ENCODE measurements around the gene GSC2.
A peak's percentile ranks its signal among the peaks of the same experiment; 100 is the strongest.

Gene GSC2

DNA sequence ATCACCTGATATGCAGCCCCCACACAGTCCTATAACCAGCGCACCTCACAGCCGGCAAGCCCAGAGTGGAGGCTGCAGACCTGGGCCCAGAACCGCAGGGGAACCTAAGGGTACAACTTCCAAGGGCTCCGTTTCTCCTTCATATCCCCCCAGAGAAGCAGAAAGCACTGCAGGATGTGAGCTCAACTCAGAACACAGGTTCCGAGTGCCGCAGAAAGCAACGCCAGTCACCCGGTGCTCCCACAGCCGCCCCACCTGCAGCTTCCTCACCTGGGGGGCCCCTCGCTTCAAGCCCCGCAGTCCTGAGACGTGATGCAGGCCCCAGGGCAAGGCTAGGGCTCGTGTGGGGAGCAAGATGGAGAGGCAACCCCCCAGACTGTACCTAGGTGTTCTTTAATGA is 16.5 kb downstream of the GSC2 start:
- DNase-seq (ENCODE audit: low spot score) = no peak

- no peak for DNase-seq (ENCODE audit: low spot score)
Measured at GRCh38 chr22:19132693-19133400, 17.2 kb downstream of the GSC2 start.

DNA sequence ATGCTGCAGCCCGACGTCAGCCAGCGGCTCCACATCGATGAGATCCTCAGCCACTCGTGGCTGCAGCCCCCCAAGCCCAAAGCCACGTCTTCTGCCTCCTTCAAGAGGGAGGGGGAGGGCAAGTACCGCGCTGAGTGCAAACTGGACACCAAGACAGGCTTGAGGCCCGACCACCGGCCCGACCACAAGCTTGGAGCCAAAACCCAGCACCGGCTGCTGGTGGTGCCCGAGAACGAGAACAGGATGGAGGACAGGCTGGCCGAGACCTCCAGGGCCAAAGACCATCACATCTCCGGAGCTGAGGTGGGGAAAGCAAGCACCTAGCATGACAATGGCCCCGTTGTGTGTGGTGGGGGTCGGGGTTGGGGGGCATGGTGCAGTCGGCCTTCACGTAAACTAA is 17.9 kb downstream of the GSC2 start:
- DNase-seq (ENCODE audit: low spot score) = no peak

- DNase-seq (ENCODE audit: low spot score) = no peak
Measured at GRCh38 chr22:19131685-19132015, 18.4 kb downstream of the GSC2 start.

- DNase-seq (ENCODE audit: low spot score) = no peak
Measured at GRCh38 chr22:19130959-19131684, 19.0 kb downstream of the GSC2 start, which contains the start of gene TSSK2. TSS of gene TSSK2 (plus strand) at chr22:19131308. CDS start at chr22:19131400, 92 bp downstream.

DNA sequence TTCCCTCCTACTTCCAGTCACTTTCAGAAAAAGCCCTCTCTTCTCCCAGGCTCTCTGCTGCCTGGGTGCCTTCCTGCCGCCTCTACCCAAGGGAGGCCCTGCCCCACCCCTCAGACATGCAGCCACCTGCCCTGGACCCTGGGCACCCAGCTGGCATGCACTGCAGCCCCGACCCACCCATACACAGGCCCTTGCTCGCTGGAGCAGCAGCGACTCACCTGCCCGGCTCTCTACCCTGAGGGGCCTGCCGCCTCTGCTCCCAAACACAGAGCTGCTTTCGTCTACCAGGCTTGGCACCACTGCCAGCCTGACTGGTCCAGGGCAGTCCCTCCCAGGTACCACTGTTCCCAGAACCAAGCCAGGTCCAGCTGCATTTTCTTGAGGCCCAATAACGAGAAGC is 20.2 kb downstream of the GSC2 start:
- no peak for DNase-seq (ENCODE audit: low spot score)

GRCh38 chr22:19128946-19129727 is 21.0 kb downstream of the GSC2 start:
- no peak for DNase-seq (ENCODE audit: low spot score)

DNA sequence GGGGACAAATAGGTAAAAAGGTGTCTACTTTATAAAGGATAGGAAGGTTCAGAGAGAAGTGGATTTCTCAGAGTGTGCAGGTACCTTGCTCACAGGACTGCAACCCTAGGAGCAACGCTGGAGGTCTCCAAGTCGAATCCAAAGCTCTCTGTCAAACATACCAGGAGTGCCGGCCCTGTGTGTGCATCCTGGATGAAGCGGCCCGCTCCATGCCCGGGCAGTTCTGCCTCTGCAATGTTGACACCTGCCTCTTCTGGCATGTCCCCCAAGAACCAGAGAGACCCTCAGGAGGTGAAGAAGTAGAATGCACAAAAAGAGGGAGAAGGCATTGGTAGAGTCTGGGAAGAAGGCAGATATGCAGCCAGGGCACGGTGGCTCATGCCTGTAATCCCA is 22.1 kb downstream of the GSC2 start:
- no peak for DNase-seq (ENCODE audit: low spot score)

DNA sequence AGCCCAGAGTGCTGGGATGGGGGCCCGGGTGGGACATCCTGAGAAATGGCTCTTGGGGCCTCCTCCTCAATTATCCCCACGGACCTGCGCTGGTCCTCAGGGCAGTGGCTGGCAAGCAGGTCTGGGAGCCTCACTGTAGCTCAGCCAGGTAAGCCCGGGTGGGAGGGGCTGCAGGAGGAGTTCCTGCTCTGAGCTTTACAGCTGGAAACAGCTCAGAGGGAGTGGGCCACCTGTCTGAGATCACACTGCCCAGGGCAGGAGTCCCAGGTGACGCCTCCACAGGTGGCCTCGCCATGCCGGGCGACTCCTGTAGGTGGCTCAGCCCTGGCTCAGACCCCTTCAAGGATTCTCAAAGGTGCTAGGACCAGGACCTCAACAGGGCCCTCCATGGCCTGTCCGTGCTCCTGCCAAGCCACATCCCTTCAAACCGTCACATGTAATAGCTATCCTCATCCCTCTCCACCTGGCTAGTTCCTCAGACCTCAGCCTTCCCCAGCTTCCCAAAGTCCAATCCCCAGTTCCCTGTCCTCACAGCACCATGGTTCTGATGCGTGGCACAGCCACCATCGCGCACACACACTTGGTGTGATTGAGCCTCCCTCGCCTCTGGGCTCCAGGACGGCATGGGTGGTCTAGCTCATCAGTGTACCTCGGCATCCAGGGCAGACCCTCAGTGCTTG is 22.6 kb downstream of the GSC2 start:
- DNase-seq (ENCODE audit: low spot score) = no peak

DNA sequence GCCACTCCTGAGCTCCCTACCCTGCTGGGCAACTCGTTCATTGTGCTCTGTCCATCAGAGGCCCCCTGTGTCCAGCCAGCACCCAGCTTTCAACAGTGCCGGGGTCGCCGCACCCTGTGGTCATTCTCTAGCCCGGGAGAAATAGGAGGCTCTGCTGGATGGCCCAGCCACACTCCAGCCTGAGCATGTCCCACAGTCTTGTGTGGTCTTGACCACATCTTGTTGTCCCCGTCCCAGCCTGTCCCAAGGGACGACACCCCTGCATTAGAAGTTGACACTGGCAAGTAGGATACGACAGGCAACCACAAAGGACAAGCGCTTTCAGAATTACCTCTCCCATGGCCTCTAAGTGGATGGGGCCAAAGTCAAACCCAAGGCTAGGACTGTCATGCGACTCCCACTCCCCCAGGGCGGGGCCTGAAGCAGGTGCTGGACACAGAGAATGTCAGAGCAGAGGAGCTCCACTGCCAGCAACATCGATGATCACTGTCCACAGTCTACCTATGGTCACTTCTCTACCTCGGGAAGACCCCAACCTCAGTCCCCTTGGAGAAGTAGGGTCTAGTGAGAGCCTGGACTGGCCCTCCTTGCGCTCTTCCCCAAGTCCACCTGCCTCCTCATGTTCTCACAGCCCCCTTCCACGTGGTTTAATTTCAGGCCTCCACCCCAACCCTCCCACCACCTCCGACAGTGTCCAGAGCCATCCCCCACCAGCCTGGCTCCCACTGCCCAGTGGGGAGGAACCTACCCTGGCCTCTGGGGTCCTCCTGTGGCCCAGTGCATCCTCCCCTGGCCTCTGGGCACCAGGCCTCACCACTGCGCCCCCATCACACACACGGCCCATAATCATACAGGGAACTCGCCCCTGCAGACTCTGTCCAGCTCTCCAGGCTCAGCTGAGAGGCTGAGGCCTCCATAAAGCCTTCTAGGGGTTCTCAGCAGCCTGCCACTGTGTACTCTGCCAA is 23.5 kb downstream of the GSC2 start:
- no peak for DNase-seq (ENCODE audit: low spot score)

DNA sequence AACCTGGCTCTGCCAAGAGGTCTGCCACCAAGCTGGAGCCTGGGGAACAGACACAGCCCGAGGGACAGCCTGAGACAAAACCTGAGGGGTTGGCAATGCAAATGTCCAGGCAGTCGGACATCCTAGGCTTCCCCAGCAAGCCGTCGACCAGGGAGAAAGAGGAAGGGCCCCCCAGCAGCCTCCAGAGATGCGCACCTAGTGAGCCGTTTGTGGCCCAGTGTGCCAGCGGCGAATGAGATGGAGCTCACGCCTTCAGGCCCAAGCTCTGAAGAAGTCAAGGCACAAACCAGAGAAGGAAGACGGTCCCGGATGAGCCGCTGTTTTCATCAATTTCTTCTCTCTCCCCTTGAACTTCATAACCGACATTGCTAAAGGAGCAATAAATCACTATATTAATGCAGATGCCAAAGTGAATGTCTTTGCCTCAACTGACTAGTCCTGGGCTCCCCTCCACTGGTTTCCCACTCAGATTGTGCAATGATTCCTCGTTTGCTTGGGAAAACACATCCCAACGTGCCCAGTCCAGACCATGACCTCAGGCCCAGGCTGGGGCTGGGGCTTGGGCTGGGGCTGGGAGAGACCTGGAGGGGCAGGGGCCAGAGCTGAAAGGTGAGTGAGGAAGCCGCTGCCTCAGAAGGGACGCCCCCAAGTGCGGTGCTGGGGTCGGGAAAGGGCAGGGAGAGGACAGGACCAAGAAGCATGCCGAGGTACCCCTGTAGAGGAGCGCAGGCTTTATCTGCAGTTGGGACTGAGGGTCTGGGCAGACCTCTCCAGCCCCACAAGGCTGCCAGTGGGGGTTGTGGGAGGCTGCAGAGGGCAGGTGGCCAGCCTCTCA is 24.4 kb downstream of the GSC2 start:
- no peak for DNase-seq (ENCODE audit: low spot score)

DNA sequence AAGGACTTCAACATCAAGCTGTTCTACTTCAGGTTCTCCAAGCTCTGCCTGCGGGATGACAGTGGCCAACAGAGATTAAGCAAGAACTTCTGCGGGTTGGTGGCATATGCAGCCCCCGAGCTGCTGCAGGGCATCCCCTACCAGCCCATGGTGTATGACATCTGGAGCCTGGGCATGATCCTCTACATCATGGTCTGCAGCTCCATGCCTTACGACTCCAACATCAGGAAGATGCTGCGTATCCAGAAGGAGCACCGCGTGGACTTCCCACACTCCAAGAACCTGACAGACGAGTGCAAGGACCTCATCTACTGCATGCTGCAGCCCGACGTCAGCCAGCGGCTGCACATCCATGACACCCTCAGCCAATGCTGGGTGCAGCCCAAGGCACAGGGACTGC is 25.1 kb downstream of the GSC2 start:
- DNase-seq (ENCODE audit: low spot score) = no peak

DNA sequence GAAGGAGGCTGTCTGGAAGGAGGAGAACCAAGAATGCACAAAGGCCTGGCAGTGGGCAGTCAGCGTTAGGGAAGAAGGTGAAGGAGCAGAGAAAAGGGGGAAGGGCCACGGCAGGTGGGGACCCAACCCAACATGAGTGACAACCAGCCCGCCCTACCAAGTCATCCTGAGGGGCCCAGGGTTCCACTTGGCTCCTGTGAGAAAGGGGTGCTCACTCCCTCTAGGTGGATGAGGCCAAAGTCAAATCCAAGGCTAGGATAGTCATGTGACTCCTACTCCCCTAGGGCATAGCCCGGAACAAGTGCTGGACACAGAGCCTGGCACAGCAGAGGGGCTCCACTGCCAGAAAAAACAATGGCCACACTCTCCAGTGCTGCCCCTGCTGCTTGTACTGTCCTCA is 25.7 kb downstream of the GSC2 start:
- DNase-seq (ENCODE audit: low spot score) = no peak

GRCh38 chr22:19123936-19124335 is 26.2 kb downstream of the GSC2 start:
- no peak for DNase-seq (ENCODE audit: low spot score)

- DNase-seq (ENCODE audit: low spot score) = no peak
Measured at GRCh38 chr22:19122752-19123492, 27.2 kb downstream of the GSC2 start.

- peak; percentile 98 for DNase-seq (ENCODE audit: low spot score)
Measured at GRCh38 chr22:19122143-19122751, 27.8 kb downstream of the GSC2 start, which contains the start of gene DGCR2. TSS of gene DGCR2 (minus strand) at chr22:19122412. CDS start at chr22:19122206, 206 bp downstream.

DNA sequence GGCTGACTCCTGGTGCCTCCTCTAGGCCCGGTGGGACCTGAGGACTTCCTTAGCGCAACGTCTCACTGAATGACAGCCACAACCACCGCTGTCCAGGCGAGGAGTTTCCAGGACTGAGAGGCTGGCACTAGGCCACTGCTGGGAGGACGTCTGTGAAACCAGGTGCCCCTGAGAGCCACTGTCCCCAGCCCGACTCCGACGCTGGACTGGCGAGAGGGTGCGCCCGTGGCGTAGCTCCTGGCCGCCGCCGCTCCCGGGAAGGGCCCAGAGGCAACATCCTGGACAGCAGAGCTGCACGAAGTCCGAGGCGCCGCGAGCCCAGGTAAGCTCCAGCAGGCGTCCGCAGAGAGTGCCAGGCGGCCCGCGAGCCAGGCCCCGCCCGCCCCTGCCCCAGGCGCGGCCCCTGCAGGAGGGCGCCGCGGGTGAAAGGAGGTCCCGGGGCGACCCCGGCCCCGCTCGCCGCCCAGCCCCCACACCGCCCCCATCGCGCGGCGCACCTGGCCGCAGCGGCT is 28.4 kb downstream of the GSC2 start:
- peak; percentile 21 for DNase-seq (ENCODE audit: low spot score)

DNA sequence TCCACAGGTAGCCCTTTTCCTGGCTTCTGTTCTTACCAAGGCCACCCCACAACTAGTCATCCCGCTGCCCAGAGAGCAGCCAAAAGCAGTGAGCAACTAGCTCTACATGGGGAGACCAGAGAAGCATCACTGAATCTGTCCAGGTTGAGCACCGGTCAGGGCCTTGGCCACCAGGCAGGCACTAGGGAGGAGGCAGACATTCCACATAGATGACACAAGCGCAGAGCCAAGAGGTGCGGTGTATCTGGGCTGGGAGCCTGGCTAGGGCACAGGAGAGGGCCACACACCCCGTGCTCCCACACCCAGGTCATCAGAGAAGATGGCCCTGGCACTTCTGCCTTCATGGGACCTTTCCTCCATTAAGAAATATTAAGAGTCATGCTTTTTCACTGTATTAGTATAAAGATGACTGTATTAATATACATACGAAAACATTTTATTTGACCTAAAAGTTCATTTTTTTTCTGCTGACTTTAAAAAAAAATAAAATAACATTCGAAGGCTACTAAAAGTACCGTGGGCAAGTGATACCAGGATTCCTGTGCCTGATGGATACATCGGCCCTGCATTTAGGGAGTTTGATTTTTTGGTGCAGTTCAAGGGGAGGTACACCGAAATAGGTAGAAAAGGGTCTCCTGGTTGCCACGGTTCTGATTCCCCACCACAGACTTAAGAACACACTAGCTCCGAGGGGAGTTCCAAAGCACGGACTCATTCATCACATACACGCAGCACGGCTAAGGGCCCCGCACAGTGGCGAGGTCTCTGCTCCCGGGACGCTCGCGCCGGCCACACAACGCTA is 29.1 kb downstream of the GSC2 start:
- DNase-seq (ENCODE audit: low spot score) = no peak

Data from pons (tissue), 1 donor.